ENCODE measurements around the gene FRMD1. TPM values are rescaled to one million over a fixed set of nuclear protein-coding genes. Genes with fewer than 3 reads are reported as not detected.

FRMD1 gene
- total and polyA plus RNA-seq, 10 of the 15 experiments (the other 5 are each of a cell fraction or from before 2014, with no cell fraction given) = not detected

DNA sequence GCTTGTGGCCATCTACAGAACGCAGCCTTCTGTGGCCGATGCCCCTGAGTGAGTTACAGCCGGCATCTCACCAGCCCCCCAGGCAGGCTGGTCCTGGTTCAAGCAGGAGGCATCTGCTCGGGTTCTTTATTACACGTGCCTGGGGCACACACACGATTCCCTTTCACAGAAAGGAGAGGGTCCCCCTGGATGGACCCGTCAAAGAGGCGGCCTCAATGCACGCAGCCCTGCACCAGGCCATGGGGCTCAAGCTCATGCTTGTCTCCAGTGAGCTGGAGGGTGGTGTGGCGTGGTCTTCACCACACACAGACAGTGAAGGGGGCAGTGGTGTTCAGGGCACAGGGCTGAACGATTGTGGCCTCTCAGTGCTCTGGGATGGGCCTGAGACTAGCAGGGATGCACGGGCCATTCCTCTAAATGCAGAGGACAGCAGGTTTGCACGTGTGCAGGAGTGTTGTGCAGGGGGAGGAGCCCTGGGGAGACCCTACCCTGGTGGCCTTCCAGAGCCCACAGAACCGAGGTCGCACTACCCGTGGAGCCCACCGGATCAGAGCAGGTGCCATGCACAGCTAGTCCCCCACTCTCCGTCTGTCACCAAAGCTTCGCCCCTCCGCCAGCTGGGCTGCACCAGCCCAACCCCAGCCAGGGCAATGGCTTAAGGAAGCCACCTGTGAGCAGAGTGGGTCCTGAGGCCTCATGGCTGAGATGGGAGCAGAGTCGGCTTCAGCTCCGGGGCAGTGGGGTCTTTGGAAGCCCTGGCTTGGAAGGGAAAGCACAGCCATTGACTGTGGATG, 23.1 kb downstream of the FRMD1 start:
- Histone ChIP-seq H3K4me3 (no peak overlapping the region), H3K9me3 (replicated peaks; ENCODE audit: control insufficient read depth, insufficient read depth, low read length) (no peaks in the 10 kb centered on the region), H3K4me1 (ENCODE audit: control insufficient read depth, insufficient read depth, low read length) (no peaks in the 10 kb centered on the region), H3K27ac (ENCODE audit: control insufficient read depth, insufficient read depth) (no peak overlapping the region), H2AFZ (ENCODE audit: control insufficient read depth, low read depth, low read length) (no peak overlapping the region), H3K27me3 (replicated peaks in 1 of 2; ENCODE audit: control insufficient read depth in 2 of 2, insufficient read depth in 2 of 2, low read length in 1 of 2) (no peaks in the 10 kb centered on the region; a peak in 1 of 4 replicates), H3K4me2 (ENCODE audit: control insufficient read depth, insufficient read depth) (no peak overlapping the region), H4K20me1 (ENCODE audit: control insufficient read depth, insufficient read depth) (no peaks in the 10 kb centered on the region), H3K9ac (ENCODE audit: control insufficient read depth, insufficient read depth, low read length) (no peak overlapping the region), H3K36me3 (ENCODE audit: control insufficient read depth in 2 of 2, insufficient read depth in 2 of 2, low read length in 1 of 2) (no peaks in the 10 kb centered on the region), H3K79me2 (ENCODE audit: control insufficient read depth, insufficient read depth, low read length) (no peaks in the 10 kb centered on the region)
- DNase-seq (ENCODE audit: low read depth, low spot score) = no peak
- BruUV-seq (replicated peaks) = no TSS peak
- TF ChIP-seq SRF (IDR thresholded peaks at IDR 0.05; ENCODE audit: low read depth in 2 of 2, low read length in 2 of 2) (no peak), HDAC2 (IDR thresholded peaks at IDR 0.05) (no peak), CBX3 (IDR thresholded peaks at IDR 0.05; ENCODE audit: borderline replicate concordance, low read depth) (no peak), MTA3 (IDR thresholded peaks at IDR 0.05; ENCODE audit: borderline replicate concordance, low read length) (no peak), PML (IDR thresholded peaks at IDR 0.05; ENCODE audit: low read length) (no peak), ZSCAN29 (IDR thresholded peaks at IDR 0.05) (no peak), FOS (IDR thresholded peaks at IDR 0.05; ENCODE audit: borderline replicate concordance, extremely low read depth, insufficient read length) (no peak), CBFB (IDR thresholded peaks at IDR 0.05; ENCODE audit: low read depth) (no peak), JUND (IDR thresholded peaks at IDR 0.05; ENCODE audit: low read depth, low read length) (no peak), BMI1 (IDR thresholded peaks at IDR 0.05; ENCODE audit: borderline replicate concordance) (no peak), RELA (IDR thresholded peaks at IDR 0.05; ENCODE audit: borderline replicate concordance, partially characterized antibody) (no peak), EP300 (IDR thresholded peaks at IDR 0.05; ENCODE audit: borderline replicate concordance in 1 of 2, control insufficient read depth in 1 of 2, low read depth in 2 of 2, low read length in 2 of 2) (no peak), ZNF24 (IDR thresholded peaks at IDR 0.05) (no peak), TCF12 (IDR thresholded peaks at IDR 0.05; ENCODE audit: low read depth, low read length) (no peak), SREBF2 (IDR thresholded peaks at IDR 0.05; ENCODE audit: low read length) (no peak), PAX5 (IDR thresholded peaks at IDR 0.05; ENCODE audit: borderline replicate concordance, low read depth, low read length) (no peak)
- TF ChIP-seq, protein P1, sequence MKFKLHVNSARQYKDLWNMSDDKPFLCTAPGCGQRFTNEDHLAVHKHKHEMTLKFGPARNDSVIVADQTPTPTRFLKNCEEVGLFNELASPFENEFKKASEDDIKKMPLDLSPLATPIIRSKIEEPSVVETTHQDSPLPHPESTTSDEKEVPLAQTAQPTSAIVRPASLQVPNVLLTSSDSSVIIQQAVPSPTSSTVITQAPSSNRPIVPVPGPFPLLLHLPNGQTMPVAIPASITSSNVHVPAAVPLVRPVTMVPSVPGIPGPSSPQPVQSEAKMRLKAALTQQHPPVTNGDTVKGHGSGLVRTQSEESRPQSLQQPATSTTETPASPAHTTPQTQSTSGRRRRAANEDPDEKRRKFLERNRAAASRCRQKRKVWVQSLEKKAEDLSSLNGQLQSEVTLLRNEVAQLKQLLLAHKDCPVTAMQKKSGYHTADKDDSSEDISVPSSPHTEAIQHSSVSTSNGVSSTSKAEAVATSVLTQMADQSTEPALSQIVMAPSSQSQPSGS (IDR thresholded peaks at IDR 0.05; ENCODE audit: low read length) = no peak
- TF ChIP-seq, protein P2, sequence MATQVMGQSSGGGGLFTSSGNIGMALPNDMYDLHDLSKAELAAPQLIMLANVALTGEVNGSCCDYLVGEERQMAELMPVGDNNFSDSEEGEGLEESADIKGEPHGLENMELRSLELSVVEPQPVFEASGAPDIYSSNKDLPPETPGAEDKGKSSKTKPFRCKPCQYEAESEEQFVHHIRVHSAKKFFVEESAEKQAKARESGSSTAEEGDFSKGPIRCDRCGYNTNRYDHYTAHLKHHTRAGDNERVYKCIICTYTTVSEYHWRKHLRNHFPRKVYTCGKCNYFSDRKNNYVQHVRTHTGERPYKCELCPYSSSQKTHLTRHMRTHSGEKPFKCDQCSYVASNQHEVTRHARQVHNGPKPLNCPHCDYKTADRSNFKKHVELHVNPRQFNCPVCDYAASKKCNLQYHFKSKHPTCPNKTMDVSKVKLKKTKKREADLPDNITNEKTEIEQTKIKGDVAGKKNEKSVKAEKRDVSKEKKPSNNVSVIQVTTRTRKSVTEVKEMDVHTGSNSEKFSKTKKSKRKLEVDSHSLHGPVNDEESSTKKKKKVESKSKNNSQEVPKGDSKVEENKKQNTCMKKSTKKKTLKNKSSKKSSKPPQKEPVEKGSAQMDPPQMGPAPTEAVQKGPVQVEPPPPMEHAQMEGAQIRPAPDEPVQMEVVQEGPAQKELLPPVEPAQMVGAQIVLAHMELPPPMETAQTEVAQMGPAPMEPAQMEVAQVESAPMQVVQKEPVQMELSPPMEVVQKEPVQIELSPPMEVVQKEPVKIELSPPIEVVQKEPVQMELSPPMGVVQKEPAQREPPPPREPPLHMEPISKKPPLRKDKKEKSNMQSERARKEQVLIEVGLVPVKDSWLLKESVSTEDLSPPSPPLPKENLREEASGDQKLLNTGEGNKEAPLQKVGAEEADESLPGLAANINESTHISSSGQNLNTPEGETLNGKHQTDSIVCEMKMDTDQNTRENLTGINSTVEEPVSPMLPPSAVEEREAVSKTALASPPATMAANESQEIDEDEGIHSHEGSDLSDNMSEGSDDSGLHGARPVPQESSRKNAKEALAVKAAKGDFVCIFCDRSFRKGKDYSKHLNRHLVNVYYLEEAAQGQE (IDR thresholded peaks at IDR 0.05; ENCODE audit: low read depth, low read length) = no peak
- intact Hi-C loops (cut with micrococcal nuclease; ENCODE audit: unreplicated experiment) = no loop called here
- no peak for FAIRE-seq
- in situ Hi-C loops (cut with MboI) = no loop called here
- no peak for ATAC-seq
- ChIA-PET POLR2A (no interaction called here), RAD21 (ENCODE audit: unreplicated experiment) (no interaction called here), SMC1A (ENCODE audit: uncharacterized antibody, unreplicated experiment) (no interaction called here), CTCF (no interaction called here)
- WGBS (ENCODE audit: insufficient coverage, insufficient replicate concordance, low lambda C conversion rate, missing lambda C conversion rate) = 29% methylated on average over 22 of the region's 22 CpGs
